Measurements from ENCODE around the gene GPR25.

The GPR25 gene

DNA sequence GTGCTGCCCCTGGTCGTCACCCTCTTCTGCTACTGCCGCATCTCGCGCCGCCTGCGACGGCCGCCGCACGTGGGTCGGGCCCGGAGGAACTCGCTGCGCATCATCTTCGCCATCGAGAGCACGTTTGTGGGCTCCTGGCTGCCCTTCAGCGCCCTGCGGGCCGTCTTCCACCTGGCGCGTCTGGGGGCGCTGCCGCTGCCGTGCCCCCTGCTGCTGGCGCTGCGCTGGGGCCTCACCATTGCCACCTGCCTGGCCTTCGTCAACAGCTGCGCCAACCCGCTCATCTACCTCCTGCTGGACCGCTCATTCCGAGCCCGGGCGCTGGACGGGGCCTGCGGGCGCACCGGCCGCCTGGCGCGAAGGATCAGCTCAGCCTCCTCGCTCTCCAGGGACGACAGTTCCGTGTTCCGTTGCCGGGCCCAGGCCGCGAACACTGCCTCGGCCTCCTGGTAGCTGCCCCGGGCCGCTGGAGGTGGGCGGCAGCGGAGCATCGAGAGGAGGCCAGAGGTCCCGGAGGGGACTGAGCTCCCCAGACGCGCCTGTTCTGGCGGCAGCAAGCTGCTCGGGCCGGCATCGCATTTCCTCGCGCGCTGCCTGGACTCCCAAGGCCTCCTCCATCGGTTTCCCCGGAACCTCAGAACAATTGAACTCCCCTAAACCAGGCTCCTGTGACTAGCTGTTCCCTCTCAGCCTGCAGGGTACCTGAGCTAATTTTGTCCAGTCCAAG, 1.1 kb downstream of the GPR25 start:
- no peak for DNase-seq (ENCODE audit: low read depth)

DNA sequence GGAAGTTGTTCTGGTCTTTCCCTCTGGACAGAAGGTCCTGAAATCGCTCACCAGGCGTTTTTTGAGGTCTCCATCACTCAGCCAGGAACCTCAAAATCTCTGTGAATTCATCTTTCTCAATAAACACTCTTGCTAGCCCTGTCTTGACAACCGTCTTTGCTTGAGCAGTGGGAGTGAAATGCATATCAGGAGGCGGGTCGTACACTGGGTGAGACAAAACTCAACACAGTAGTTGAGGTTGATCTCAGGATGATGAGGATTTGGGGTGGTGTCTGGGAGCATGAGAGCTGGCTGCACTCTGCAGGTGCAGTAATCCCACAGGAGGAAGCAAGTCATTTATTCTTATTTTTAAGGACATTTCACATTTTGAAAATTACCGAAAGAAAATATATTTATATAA, 1.9 kb downstream of the GPR25 start:
- no peak for DNase-seq (ENCODE audit: low read depth)

DNA sequence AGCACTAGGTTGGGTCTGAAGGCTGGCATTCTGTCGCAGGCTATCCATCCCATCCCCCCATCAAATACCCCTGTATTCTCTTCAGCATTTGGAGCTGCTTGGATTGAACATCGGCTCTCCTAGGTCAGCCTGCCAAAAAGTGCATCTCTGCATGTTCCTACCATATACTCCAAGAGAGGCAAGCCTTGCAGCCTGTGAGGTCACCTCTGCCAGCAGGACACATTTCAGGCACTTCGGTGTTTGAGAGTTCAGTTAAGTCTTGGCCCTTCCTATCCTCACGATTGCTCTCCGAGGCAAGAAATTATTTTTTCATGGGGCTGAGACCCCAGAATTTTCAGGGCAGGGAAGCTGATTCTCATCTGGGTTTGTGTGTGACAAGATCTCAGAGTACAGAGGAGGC, 2.6 kb downstream of the GPR25 start:
- DNase-seq (ENCODE audit: low read depth): no peak

DNA sequence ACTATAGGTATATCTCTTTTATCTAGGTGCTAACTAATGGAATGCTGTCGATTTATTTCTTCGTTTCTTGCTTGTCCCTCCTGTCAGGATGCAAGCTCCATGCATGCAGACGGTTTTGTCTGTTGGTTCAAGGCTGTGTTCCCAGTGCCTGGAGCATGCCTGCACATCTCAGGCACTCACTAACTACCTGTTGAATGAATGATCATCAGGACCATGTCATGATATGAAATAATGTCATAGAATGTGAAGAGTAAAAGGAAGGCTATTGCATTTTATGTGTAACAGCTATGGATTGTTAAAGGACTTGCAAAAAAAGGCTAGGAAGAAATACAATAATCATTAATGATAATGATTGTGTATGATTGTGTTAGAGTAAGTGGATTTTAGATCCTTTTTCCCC, 4.2 kb downstream of the GPR25 start:
- no peak for DNase-seq (ENCODE audit: low read depth)

DNA sequence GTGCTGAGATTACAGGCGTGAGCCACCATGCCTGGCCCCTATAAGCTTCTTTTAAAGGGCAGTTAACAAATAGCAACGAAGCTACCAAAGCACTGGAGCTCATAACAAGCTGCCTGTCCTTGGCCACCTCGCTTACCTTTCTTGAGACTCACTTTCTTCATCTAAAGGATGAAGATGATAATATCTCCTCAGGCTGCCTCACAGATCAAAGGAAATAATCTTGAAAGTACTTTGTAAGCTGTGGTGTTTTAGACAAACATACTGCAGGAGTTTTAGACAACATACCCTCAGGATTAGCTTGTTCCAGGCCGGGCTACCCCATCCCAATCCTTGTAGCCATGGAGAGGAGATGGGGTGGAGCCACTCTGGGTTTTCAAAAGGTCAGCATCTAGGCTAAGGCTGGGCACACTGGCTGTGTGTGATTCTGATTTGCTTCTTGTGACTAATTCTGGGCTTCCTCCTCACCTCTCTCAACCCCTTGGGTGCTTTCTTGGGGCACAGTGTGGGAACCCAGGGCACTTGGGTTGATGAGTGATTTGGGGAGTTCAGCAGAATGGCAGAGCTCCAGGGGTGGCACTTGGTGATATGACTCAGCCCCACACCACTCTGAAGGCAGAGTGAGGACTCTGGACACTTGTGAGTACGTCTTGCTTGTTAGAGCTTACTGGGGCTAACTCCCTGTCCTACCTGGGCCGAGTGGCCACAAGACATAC, 5.2 kb downstream of the GPR25 start:
- no peak for DNase-seq (ENCODE audit: low read depth)

DNA sequence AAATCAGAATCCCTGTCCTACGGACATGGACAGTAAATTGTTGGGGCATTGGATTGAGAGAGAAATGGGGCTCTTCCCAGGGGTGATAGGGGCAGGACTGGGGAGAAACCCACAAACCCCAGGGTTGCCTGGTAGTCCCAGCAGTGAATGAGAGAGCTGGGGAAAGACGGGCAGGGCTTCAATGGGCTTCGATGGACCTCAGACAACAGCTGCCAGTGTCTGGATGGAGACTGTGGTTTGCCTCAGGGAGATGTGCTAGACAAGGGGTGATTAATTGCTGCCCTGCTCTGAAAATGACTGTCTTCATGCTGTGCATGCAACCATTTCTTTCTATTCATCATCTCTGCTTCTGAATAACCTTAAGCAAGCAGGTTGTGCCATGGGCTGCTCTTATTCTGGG, 7.4 kb downstream of the GPR25 start:
- no peak for DNase-seq (ENCODE audit: low read depth)

DNA sequence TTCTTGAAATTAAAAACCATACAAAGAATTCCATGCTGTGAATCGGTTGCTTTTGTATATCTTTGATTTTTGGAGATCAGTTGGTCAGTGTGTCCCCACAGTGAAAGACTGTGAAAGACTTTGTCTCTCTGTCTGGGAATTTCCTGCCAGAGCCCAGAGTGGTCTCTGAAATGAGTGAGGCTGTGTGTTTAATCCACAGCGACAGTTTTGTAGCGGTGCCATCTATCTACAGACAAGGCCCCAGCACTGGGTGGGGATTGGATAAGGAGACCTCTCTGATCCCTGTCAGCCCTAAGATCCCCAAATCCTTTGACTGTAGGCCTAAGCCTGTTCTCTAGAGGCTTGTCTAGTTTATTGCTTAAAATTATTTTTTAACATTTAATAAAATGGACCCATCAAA, 10.3 kb downstream of the GPR25 start:
- DNase-seq (ENCODE audit: low read depth): no peak

DNA sequence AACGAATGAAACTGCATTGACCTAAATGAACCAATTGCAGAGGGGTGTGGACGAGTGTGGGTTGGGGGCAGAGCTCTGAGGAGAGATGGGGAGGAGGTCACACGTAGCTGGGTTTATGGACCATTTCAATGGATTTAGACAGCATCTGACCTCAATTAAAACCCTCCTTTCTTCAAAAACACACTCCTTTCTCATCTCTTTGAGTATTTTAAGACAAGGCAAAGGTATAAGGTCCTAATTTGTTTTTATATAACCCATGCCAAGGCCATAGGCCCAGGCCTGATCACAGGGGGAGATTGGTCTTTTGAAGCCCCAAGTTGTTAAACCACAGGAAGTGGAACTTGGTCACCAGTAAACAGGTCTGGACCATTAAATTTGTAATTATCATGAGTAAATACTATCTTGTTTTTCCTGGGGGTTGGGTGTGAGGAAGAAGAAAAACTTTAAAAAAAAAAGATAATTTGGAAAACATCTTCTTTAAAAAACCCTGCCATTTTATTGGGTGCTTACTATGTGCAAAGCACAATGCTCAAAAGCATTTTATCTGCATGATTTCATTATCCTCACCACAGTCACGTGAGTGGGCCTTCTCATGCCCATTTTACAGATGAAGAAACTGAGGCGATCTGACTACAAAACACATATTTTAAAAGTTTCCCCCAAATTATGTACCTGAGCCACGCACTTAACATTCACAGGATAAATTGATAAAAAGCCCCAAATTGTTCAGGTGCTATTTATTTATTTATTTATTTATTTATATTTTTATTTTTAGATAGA, 13.0 kb downstream of the GPR25 start:
- DNase-seq (ENCODE audit: low read depth): no peak

DNA sequence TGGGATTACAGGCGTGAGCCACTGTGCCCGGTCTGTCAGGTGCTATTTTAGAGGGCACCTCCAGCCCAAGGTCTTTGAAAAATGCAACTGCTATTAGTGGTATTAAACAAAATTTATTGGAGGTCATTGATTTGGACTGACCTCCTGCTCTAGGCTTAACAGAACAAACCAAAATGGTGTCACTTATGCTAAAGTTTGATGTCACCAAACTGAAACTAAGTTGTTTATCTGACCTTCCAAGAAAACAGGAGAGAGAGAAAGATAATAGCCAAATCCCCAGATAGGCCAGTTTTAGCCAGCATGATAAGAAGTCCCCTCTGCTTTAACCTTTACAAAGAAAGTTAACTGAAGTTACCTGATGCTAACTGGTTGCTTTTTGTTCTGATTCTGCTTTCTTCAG, 13.8 kb downstream of the GPR25 start:
- no peak for DNase-seq (ENCODE audit: low read depth)

DNA sequence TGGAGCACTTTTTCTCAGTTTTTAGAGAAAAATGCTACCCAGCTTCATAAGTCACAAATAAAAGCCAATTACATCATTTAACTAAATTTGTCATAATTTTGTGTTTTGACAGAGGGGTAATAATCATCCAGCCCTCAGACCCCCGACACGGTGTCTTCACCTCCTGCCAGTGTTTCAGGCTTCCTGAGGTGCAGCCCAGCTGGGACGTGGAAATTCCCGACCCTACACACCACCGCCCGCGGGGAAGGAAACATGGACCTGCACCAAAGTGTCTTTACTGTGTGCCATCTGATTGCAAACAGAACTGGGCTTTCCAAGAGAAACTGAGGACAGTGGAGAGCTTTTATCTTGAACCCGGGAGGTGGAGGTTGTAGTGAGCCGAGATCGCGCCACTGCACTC, 14.3 kb downstream of the GPR25 start:
- no peak for DNase-seq (ENCODE audit: low read depth)

DNA sequence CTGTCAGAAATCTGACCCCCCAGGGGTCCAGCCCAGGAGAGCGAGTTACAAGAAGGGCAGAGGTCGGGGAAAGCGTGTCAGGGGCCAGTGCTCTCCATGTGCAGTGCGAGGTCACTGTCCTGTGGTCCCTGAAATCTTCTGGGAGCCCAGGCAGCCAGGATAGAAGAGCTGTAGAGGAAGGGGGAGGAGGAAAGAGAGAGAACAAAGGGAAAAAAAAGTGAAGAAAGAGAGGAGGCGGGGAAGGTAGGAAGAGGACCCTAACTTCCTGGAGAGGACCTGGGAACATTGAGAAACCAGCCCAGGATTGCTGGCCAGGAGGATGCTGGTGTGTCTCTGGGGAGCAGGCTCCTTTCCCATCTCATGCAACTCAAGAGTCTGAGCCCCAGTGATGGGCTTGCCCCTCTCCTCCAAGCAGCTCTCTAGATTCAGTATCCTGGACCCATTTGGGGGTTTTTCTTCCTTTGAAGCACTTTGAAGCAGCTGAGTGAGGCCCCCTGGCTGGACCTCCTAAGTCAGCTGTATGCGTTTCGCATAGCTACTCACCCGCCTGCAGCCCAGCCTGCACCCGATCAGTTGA, 15.1 kb downstream of the GPR25 start:
- DNase-seq (ENCODE audit: low read depth): no peak

DNA sequence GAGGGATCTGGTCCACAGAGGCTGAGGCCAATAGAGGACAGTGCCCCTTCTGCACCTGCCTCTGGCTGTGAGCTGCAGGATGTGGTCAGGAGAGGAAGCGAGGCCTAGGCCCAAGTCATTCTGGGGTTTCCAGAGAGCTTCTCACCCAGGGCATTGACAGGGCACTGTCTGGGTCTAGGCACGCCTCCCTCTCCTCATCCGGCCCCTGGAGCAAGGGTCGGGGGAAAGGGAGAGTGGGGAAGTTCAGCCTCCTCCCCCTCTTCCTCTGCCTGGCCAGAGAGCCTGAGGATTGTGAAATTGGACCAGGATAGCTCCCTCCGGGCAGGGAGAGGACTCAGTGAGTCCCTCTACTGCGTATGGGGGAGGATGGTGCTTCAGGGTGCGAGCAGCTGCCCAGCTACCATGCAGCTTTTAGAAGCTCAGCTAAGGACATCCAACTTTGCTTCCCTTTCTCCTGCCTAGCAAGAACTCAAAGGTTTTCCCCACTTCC, 15.6 kb downstream of the GPR25 start:
- no peak for DNase-seq (ENCODE audit: low read depth)

DNA sequence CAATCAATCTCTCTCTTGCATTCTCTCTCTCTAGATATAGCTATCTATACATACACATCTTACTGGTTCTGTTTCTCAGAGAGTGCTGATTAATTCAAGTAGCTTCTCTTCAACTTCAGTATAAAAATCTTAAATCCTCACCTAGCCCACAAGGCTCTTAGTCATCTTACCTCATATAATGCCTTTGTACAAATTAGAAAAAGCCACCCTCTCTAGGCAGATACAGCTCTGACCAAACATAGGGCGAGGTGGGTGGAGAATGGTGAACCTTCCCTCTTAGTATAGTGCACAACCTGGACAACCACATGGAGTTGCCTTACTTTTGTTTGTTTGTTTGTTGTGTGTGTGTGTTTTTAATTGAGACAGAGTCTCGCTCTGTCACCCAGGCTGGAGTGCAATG, 16.8 kb downstream of the GPR25 start:
- no peak for DNase-seq (ENCODE audit: low read depth)

DNA sequence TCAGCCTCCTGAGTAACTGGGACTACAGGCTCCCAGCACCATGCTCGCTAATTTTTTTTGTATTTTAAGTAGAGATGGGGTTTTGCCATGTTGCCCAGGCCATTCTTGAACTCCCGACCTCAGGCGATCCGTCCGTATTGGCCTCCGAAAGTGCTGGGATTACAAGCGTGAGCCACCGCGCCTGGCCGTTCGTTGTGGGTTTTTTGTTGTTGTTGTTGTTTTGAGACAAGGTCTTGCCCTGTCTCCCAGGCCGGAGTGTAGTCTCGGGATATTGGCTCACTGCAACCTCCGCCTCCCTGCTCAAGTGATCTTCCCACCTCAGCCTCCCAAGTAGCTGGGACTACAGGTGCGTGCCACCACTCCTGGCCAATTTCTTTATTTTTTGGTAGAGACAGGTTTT, 17.2 kb downstream of the GPR25 start:
- no peak for DNase-seq (ENCODE audit: low read depth)

DNA sequence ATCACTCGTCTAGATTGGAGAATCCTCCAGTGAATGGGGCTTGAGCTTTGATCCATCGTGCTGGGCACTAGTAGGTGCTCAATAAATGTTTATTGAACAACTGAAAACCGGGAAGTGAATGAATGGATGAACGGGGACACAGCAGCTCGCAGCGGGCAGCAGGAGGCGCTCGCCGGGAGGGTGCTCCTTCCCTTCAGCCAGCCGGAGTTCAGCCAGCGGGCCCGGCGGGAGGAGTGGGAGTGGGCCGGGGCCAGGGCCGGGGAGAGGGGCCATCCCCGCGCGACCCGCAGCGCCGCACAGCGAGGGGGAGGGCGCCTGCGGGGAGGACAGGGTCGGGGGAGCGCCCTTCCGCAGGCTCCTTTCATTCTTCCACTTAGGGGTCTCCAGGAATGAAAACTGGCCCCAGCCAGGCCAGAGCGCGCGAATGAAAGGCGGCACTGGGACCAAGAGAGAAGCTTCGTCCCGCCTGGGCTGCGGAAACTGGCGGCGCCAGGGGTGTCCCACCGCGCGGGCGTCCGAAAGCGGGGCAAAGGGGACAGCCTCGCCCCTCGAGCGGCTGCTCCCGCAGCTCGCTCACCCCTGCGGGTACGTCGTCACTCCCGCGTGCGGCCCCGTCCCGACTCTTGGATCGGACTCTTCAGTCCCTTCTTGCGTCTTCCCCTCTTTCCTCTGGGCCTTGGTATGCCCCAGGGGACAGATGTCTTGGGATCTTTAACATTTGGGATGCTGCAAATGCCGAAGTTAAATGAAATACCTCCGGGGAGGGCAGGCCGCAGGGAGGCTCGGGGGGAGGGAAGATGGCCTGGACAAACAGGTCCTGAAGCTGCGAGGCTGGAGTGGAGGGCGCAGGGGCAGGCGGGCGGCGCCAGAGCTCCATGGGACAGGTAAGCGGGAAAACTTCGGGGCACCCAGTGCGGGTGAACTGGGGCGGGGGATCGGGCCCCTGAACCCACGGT, 18.3 kb downstream of the GPR25 start:
- DNase-seq (ENCODE audit: low read depth): peak; percentile 5

DNA sequence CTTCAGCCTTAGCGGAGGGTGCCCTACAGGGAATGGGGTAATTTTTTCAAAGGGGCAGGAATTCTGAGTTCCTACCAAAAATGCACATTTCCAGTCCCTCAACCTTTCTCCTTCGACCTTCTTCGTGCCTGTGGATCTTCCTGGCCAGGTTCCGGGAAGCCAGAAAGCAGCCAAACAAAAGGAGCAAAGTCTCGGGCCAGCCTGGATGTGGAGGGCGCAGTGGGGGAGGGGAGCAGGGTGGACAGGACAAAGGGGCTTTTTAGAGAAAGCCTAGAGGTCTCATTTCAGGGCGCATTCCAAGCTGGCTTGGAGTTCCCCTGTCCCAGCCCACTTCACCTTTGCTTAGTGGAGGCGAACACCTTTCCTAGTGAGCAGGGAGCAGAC, 19.0 kb downstream of the GPR25 start:
- no peak for DNase-seq (ENCODE audit: low read depth)

DNA sequence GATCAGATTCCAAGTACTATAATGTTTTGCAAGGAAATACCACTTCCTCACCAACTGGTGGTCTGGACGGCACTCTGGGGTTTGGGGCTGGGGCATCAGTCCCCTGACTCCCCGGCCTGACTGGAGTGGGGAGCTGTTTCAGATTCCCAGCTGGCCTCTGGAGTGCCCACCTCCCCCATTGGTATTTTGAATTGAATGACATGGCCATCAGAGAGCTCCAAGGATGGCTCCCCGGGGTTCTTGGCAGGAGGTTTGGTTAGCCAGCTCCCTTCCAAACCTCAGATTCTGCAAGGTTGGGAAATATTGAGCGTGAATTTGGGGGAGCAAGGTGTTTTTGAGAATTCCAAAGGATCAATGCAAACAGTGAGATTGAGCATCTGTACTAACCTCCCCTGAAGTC, 19.8 kb downstream of the GPR25 start:
- no peak for DNase-seq (ENCODE audit: low read depth)

DNA sequence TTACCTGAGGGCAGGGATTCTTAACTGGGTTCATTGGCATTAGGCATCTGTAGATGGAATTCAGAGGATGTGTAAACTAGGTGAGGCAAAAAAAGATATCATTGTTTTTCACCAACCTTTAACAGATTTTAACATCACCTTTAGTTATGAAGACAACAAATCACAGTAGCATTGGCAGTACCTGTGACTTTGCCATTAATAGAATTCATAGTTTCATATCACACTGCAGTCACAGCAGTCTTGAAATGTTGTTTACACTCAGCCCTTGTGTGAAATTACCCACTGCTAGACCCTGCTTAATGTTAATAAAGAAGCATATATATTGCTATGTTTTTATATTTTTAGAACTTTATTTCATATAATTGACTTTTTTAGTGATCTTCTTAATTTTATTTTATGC, 20.2 kb downstream of the GPR25 start:
- DNase-seq (ENCODE audit: low read depth): no peak

DNA sequence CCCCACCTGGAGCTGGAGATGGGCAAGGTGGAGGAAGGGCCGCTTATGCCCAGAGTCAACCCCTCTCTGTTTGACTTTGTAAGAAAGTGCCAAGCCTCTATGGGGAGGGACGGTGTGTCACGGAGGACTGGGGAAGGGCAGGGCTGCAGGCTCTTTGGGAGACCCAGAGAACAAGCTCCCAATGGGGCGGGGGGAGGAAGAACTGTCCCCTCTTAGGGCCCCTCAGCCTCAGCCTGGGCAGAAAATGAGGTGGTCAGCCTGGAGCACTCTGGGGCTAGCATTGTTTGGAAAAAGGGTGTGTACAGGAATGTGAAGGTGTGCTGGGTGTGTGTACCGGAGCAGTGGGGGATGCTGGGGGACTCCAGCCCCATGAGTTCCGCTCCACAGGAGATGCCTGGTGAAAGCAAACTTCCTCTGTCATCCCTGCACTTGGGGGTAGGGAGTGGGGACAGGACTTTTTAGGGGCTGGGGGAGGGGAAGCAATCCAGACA, 20.7 kb downstream of the GPR25 start:
- no peak for DNase-seq (ENCODE audit: low read depth)

DNA sequence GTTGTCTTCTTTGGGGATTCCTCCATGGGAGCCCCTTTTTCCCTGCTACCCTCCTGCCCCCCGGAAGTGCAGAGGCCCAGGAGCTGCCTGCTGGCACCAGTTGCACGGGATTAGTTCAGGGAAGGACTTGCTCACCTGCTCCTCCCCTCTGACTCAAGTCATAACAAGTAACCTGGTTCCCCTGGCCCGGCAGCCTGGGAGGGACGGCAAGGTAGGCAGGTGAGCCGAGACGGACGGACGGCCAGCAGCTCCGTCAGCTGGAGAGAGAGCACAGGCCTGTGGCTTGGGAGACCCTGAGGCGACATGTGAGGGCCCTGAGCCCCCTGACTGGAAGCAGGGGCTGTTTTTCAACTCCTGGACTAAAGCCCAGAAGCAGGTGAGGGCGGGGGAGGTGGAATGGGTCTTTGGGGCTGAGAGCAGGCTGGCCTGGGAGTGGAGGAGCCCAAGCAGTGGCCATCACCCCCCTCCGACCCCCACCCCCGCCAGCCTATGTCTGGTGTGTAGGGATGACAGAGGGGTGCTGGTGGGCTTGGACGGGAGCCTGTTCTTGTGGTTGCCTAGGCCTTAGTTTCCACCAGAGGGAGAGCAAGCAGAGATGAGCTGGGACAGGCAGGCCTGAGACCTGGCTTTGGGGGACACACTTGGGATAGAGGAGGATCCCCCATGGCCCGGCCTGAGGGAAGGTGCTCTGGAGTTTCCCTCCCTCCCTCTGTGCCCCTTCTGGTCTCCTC, 22.1 kb downstream of the GPR25 start, which contains the start of gene INAVA:
Gene INAVA, plus strand, starts transcription at position 189 of the 731 bp plus-strand sequence. CDS start 3,501 bp downstream, outside the sequence.
- DNase-seq (ENCODE audit: low read depth): no peak

DNA sequence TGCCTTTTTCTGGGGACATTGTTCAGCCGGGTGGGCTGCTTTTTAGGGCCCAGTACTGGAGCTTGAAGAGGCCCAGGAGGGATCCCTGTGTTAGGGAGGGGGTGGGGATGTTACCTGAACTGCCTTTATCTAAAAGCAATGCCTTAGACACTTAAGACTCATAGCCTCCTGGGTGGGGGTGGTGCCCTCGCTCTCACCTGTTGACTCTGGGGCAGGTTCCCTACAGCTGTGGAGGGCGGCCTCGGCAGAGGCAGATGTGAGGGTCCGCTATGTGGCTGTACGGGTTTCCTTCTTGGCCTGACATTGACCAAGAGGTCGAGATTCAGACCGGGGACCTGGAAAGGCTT, 22.6 kb downstream of the GPR25 start:
- DNase-seq (ENCODE audit: low read depth): no peak

Data from GM04503 (cell line).